ENCODE data around the gene SLC6A9.

Gene SLC6A9

DNA sequence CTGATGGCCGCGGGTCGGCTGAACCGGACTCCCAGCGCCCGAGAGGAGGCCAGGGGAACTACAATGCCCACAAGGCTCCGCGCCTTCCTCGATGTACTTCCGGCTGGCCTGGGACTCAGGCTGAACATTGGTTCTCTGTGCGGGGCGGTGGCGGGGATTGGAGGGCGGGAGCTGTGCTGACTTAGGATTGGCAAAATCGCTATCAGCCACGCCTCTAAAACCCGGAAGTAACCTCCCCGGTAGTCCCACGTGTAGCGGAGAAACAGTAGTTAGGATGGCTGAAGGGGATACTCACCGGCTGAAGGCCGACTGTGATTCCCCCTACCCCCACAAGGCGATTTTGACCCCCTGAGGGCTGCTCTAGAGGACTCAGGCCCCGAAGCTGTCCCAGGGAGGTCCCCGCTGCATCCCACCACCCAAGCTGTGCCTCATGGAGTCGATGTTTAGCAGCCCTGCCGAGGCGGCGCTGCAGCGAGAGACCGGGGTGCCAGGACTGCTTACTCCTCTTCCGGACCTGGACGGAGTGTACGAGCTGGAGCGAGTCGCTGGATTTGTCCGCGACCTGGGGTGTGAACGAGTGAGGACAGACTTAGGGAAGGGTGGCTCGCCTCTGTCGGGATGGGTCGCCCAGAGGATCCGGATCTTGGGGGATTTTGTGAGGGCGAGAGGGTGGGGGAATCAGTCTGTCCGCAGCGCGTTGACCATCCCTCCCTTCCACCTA, 61.4 kb downstream of the SLC6A9 start, which contains the start of gene DPH2:
TSS of gene DPH2 (plus strand) at position 265 of the 721 bp plus-strand sequence. CDS start at position 431, 166 bp downstream.
- DNase-seq (ENCODE audit: low spot score) = peak; percentile 95

DNA sequence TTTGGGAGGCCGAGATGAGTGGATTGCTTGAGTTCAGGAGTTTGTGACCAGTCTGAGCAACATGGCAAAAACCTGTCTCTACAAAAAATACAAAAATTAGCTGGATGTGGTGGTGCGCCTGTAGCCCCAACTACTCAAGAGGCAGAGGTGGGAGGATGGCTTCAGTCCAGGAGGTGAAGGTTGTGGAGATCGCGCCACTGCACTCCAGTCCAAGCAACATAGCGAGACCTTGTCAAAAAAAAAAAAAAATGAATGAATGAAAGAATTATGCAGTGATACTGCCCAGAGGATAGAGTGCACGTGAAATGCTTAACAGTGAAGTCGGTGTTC, 61.9 kb downstream of the SLC6A9 start:
- no peak for DNase-seq (ENCODE audit: low spot score)

- DNase-seq (ENCODE audit: low spot score) = no peak
Measured at GRCh38 chr1:43968348-43968948, 62.8 kb downstream of the SLC6A9 start.

DNA sequence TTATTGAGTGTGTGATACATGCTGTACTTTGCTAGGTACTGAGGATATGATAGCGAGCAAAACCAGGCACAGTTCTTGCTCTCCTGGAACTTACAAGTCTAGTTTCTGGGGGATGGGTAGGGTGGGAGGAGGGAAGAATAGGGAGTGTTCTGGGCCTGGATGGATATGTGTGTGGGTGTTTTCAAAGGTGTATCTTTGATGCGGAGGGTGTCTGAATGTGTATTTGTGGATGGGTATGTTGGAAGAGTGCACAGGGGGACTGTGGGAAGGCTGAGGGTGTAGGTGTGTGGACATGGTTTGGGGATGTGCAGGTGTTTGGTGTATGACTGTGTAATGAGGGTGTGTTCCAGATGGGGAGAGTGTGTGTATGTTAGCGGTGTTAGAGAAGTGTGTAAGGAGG, 65.9 kb downstream of the SLC6A9 start:
- DNase-seq (ENCODE audit: low spot score) = no peak

DNA sequence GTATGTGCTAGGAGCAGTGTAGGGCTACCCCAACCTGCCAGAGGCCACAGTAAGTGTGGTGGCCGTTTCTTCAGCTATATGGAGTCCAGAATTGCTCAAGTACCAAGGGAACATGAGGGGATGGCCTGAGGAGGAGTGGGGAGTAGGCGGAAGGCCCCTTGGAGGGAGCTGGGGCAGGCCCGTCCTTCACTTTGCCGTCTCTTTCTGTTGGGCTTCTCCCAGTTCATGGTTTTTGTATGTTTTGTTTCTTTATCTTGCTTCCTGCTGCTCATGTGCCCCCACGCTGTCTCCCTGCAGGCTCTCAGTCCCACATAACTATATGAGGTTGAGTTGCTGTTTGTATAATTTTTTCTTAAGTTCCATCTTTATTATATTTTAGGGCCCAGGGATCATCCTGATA, 67.4 kb downstream of the SLC6A9 start:
- DNase-seq (ENCODE audit: low spot score) = no peak

DNA sequence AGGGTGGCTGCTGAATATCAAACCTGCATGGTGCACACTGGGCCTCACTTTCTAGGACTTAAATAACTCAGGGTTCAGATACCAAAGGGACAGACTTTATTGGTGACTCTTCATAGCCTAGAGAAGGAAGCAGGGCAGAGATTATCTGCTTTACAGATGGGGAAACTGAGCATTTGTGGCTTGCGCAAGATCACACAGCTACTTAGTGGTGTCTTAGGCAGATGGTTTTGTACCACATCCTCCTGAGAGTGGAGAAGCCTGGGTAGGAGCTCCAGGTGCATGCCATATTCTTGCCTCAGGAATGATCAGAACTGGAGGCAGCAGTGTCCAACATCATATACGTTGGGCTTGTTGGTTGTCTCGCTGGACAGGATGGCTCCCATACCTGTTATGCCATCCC, 68.3 kb downstream of the SLC6A9 start:
- DNase-seq (ENCODE audit: low spot score) = no peak

DNA sequence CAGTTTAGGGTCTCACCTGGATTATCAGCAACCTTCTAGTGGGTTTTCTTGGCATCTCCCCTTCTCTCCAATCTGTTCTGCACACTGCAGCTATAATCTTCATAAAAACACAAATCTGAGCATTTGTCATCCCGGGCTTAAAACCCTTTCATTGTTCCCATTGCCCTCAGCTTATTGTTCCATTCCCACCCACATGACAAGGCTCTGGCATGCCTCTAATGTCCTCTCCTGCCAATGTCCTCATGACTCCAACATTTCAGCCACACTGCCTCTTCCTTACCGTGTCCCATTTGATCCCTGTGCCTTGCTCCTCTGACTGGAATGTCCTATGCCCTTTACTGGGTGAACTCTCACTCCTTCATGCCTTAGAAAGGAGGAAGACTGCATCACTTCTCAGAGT, 68.9 kb downstream of the SLC6A9 start:
- no peak for DNase-seq (ENCODE audit: low spot score)

DNA sequence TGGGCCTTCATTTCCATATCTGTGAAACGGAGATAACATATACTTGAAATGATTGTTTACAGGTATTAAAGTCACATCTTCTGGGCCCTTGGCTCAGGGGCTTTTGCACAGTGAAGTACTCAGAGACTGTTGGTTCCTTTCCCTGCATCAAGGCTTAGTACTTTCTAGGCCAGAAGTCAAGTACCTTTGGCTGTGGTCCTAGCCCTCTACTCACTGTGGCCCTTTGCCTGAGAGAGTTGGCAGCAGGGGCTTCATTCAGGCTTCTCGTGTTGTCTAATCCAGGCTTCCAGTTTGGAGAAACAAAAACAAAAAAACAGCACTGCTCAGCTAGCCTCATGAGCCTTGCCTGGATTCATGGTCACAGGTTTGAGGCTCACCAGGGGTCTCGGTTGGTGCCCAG, 69.6 kb downstream of the SLC6A9 start:
- DNase-seq (ENCODE audit: low spot score) = no peak

GRCh38 chr1:43960798-43961197, 70.5 kb downstream of the SLC6A9 start:
- DNase-seq (ENCODE audit: low spot score) = no peak

- DNase-seq (ENCODE audit: low spot score) = no peak
Measured at GRCh38 chr1:43958351-43959255, 72.7 kb downstream of the SLC6A9 start.

DNA sequence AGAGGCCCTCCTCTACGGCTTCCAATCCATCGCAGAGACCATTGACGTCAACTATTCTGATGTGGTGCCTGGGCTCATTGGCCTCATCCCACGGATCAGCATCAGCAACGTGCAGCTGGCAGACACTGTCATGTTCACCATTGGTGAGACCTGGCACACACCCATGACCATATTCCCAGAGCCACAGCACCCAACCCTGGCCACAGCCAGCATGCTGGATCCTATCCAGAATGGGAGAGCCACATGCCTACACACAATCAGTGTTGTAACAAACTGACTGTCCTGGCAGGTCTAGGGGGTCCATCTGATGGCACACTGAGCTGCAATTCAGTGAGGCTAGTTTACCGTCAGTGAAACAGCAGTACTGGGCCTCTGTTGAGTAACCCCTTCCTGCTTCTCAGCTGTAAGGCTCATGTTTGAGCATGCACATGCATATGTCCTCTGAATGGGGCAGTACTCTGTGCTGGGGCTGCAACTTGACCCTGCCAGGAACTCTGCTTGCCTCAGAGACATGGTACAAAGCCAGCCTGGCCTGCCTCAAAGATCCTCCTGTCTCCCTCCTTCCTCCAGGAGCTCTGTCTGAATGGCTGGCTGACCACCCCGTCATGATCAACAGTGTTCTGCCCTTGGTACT, 73.7 kb downstream of the SLC6A9 start:
- DNase-seq (ENCODE audit: low spot score) = no peak

GRCh38 chr1:43956234-43956633, 75.0 kb downstream of the SLC6A9 start:
- DNase-seq (ENCODE audit: low spot score) = no peak

GRCh38 chr1:43954036-43954435, 77.2 kb downstream of the SLC6A9 start:
- DNase-seq (ENCODE audit: low spot score) = no peak

GRCh38 chr1:43953361-43953760, 77.9 kb downstream of the SLC6A9 start:
- DNase-seq (ENCODE audit: low spot score) = no peak

DNA sequence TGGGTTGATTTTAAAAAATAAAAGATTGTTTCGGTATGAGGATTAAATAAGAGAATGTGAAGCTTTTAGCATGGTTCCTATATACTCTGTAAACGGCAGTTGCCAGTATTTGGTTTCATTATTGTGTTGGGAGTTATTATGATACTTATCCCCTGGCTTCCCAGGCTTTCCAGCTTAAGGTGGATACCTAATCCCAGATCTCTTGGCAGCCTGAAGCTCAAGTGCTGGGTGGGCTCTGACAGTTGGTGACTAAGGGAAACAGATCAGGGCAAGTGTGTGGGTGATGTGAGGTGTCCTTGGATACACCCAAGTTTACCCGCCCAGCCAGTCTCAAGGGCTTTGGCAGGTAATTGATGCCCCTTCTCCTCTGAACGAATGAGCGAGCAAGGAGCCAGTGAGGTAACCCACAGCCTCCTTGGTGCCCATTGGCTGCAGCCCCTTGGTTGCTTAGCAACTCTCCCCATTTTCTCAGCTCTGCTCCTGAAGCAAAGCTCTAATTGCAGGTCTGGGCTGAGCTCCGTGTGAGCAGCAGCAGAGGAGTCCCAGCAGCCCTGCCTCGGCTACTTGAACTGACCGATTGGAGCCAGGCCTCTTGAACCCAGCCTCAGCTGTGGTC, 78.4 kb downstream of the SLC6A9 start:
- no peak for DNase-seq (ENCODE audit: low spot score)

GRCh38 chr1:43951021-43951985, 80.0 kb downstream of the SLC6A9 start:
- DNase-seq (ENCODE audit: low spot score) = no peak

DNA sequence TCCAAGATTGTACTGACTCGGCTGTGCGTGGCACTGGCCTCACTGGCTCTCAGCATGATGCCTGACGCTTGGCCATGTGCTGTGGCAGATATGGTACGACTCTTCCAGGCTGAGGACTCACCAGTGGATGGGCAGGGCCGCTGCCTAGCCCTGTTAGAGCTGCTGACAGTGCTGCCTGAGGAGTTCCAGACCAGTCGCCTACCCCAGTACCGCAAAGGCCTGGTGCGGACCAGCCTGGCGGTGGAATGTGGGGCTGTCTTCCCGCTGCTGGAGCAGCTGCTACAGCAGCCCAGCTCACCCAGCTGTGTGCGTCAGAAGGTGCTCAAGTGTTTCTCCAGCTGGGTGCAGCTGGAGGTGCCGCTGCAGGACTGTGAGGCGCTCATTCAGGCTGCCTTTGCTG, 81.6 kb downstream of the SLC6A9 start:
- no peak for DNase-seq (ENCODE audit: low spot score)

GRCh38 chr1:43947874-43948437, 83.3 kb downstream of the SLC6A9 start:
- no peak for DNase-seq (ENCODE audit: low spot score)

- no peak for DNase-seq (ENCODE audit: low spot score)
Measured at GRCh38 chr1:43947061-43947873, 84.0 kb downstream of the SLC6A9 start.
